Measurements from ENCODE around the gene NPAS3. TPM values are rescaled to one million over a fixed set of nuclear protein-coding genes. Genes with fewer than 3 reads are reported as not detected.

The NPAS3 gene
- total RNA-seq, 2 experiments from 2014 or later: not detected

- TF ChIP-seq CTCF (conservative IDR thresholded peaks at IDR 0.05; ENCODE audit: low read length): no peak
- no peak for TF ChIP-seq EZH2phosphoT487 (IDR thresholded peaks at IDR 0.05; ENCODE audit: borderline replicate concordance, low read depth, low read length)
- H3K79me2 ChIP-seq (ENCODE audit: insufficient read depth, low read depth, low read length): no peaks in the 10 kb centered on the region
- no peaks in the 10 kb centered on the region for H3K36me3 ChIP-seq (ENCODE audit: insufficient read depth, low read length)
- H3K9me2 ChIP-seq (ENCODE audit: insufficient read depth, low read length): no peaks in the 10 kb centered on the region
- no TSS peak for BruUV-seq (replicated peaks)
- H4K20me1 ChIP-seq (ENCODE audit: insufficient read depth, low read length): no peaks in the 10 kb centered on the region
- DNase-seq (ENCODE audit: low spot score): no peak
- POLR2A ChIA-PET: interaction anchor here (0.6 kb wide), 1 partner anchor 314 kb away, joined by 5 read pairs; no protein-coding TSS in a partner anchor
- H3K9me3 ChIP-seq (ENCODE audit: low read length): no peaks in the 10 kb centered on the region
- CTCF ChIA-PET (ENCODE audit: unreplicated experiment): no interaction called here
- H3K4me2 ChIP-seq (ENCODE audit: low read length): no peak overlapping the region
- no peak overlapping the region for H3K27ac ChIP-seq (ENCODE audit: low read depth, low read length, poor library complexity, severe bottlenecking)
- no peak overlapping the region for H3K4me3 ChIP-seq (ENCODE audit: low read depth, low read length, poor library complexity, severe bottlenecking)
- no peak overlapping the region for H2AFZ ChIP-seq (ENCODE audit: low read length)
- no peaks in the 10 kb centered on the region for H3K4me1 ChIP-seq (ENCODE audit: insufficient read depth, low read length, poor library complexity, severe bottlenecking)
- intact Hi-C loops (cut with micrococcal nuclease; ENCODE audit: unreplicated experiment): loop anchor here (10.0 kb wide), 1 partner anchor 490 kb away; no protein-coding TSS in a partner anchor
These were observed 896.6 kb downstream of the NPAS3 start for GRCh38 chr14:33835261-33835655.

- intact Hi-C loops (cut with micrococcal nuclease; ENCODE audit: unreplicated experiment): loop anchor here (10.0 kb wide), 1 partner anchor 489 kb away; no protein-coding TSS in a partner anchor
These were observed 897.0 kb downstream of the NPAS3 start for GRCh38 chr14:33835677-33836076.

More at GRCh38 chr14:33835677-33836076, 897.0 kb downstream of the NPAS3 start:
- Histone ChIP-seq H3K36me3 (ENCODE audit: insufficient read depth, low read length) (no peaks in the 10 kb centered on the region), H4K20me1 (ENCODE audit: insufficient read depth, low read length) (no peaks in the 10 kb centered on the region), H3K4me2 (ENCODE audit: low read length) (no peak overlapping the region), H3K9me3 (ENCODE audit: low read length) (no peaks in the 10 kb centered on the region), H2AFZ (ENCODE audit: low read length) (no peak overlapping the region), H3K79me2 (ENCODE audit: insufficient read depth, low read depth, low read length) (no peaks in the 10 kb centered on the region), H3K27ac (ENCODE audit: low read depth, low read length, poor library complexity, severe bottlenecking) (no peak overlapping the region), H3K4me3 (ENCODE audit: low read depth, low read length, poor library complexity, severe bottlenecking) (no peak overlapping the region), H3K4me1 (ENCODE audit: insufficient read depth, low read length, poor library complexity, severe bottlenecking) (no peaks in the 10 kb centered on the region), H3K9me2 (ENCODE audit: insufficient read depth, low read length) (no peaks in the 10 kb centered on the region)
- no peak for TF ChIP-seq CTCF (conservative IDR thresholded peaks at IDR 0.05; ENCODE audit: low read length)
- no peak for TF ChIP-seq EZH2phosphoT487 (IDR thresholded peaks at IDR 0.05; ENCODE audit: borderline replicate concordance, low read depth, low read length)
- POLR2A ChIA-PET: interaction anchor here (0.6 kb wide), 1 partner anchor 313 kb away, joined by 5 read pairs; no protein-coding TSS in a partner anchor
- CTCF ChIA-PET (ENCODE audit: unreplicated experiment): no interaction called here
- BruUV-seq (replicated peaks): no TSS peak
- DNase-seq (ENCODE audit: low spot score): no peak
